Mammary epithelial cell (primary cell): Measurements from ENCODE around the gene NBAS.

Experiments used
- CTCF ChIP-seq, 2 donors: IDR thresholded peaks in 1 of 2; conservative IDR thresholded peaks in 1 of 2; 2 replicates each; pipeline ENCODE4 v1.5.1; 2011 to 2012; ENCODE audit warnings: inconsistent platforms in 2 of 2, low read length in 2 of 2, mild to moderate bottlenecking in 2 of 2, control low read depth in 1 of 2, low read depth in 1 of 2; ENCODE audit not compliant: insufficient read depth in 1 of 2; ENCODE audit errors: extremely low read depth in 1 of 2
- EZH2 ChIP-seq: IDR thresholded peaks from 2 replicates; pipeline ENCODE4 v1.6.1; 2012; ENCODE audit warnings: low read length, inconsistent platforms, borderline replicate concordance

GRCh38 chr2:15399241-15399640, 161.9 kb downstream of the NBAS start:
- TF ChIP-seq CTCF (conservative IDR thresholded peaks at IDR 0.05 in 1 of 2, IDR thresholded peaks at IDR 0.05 in 1 of 2; ENCODE audit: extremely low read depth in 1 of 2, insufficient read depth in 1 of 2, low read depth in 1 of 2, low read length in 2 of 2) (no peak), EZH2 (no peak)
